HG03103 (cell line): ENCODE measurements around the gene FIG4.
"Not testable (repeated sequence)": the region's sequence is repeated elsewhere in the genome, so short reads cannot be mapped to it uniquely, and the experiment has no call there.

Experiments used
- ATAC-seq: cut with Tn5 transposase; IDR thresholded peaks from one replicate; pipeline ENCODE4 v1.9.1; 2021; ENCODE audit warnings: low read depth; ENCODE audit not compliant: unreplicated experiment

FIG4 gene

DNA sequence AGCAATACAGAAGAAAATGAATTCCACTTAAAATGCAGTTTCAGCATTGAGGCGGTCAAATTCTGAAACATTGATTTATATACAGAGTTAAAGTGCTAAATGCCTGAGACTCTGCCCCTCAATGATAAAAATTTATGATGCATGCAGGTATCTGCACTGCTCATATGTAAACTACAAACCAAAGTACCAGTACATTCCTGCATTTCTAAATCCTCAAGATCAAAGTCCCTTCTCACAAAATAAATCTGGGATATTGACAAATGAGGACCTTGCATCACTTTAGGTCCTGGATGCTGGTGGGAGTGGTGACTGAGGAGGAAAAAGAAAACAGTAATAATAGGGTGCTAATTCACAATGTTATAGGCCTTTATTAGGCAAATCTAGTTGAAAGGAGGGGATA is 101.9 kb downstream of the FIG4 start:
- ATAC-seq = no peak

DNA sequence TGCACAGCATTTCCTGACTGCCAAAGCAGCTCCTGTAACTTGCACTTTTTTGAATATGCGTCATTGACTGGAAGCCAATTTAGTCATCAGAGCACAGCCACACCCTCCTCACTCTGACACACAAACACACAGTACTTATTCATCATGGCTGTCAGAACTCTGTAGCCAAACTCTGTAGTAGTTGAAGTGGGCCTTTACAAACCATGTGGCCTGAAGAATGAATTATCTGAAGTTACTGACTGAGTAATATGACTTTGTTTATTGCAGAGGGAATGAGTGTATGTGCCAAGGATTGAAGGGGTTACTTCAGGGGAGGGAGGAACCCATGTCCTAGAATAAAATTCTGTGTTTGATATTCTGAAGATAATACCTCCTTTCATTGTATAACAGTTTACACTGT is 102.7 kb downstream of the FIG4 start:
- no peak for ATAC-seq

DNA sequence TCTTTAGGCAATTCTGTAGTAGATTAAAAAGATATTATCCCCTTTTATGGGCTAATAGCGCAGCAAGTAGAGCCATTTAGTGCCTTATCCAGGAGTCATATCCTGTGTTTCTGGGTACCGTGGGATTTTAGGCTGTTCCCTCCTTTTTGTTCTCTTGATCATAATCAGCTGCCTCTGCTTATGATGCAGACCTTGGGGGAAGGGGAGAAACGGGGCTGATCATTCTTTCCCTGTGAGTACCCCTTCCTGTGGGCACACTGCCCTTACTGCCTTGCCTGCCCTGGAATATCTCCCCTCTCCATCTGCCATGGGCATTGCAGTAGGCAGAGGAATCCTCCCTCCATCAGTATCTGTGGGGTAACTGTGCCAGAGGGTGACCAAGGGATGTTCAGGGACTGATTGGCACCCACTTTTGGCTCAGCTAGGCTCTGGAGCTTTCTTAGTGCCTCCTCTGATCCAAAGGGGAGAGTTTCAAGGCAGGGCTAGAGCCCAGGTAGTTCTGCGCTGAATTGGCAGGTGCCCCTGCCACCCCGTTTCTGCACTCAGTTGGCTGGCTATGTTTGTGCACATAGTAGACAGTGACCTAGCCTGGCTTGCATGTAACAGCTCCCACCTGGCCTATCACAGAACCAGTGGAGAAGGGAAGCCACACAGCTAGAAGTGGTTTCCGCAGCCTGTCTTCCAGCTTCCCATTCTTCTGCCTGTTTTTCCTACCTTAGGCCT is 103.3 kb downstream of the FIG4 start:
- ATAC-seq = no peak

DNA sequence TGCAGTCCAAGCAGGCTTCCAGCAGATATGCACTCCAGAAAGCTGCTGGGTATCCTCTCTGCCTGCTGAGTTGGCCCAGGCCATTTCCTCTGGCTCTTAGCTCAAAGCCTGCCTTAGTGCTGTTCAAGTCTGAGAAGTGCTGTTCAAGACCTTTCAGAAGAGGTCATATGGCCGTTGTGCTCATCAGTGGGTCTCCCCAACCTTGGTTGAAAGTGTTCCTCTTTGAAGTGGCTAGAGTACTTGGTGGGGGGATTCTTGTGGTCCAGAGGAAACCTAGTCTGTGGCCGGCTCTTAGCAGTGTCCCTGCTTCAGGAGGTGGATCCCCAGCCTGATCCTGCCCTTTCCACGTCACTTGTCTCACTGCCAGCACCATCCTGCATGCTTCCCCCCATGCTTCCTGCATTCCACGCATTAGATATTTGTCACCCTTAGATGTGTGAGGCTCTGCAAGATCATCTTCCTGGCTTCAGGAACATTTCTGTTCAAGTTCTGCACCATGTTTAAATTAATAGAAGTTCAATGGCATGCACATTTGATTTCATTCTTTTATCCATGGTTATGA is 105.0 kb downstream of the FIG4 start:
- ATAC-seq = no peak

DNA sequence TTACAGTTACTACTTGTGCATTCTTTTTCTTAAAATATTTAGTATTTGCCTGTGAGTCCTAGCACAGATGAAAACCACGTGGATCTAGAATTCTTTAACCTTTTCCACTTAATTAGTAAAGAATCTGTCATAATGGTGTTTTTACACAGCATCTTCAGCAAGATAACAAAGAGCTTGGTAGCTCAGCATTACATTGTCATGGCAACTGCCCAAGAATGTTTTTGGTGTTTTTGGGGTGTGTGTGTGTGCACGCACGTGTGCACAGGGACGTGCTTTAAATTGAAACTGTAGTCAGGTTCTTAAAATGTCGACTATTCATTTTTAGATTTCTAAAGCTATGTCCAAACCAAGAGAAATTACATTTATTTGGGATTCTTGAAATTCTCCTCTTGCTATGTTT is 108.0 kb downstream of the FIG4 start:
- no peak for ATAC-seq

DNA sequence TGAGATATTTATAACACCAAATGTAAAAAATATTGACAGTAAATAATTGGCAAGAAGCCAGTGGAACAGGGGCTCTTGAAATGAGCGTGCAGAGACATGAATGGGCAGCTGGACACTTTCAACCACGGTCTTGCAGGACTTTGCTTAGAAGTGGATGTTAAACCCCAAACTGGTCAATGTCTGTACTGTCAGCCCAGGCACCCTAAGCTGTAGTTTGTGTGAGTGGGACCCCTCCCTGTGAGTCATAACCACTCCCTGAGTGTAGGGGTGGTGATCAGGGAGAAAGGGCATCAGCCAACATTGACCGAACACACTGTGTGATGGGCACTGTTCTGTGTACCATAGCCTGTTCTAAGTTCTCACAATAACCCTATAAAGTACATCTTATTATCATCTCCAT is 108.6 kb downstream of the FIG4 start:
- no peak for ATAC-seq

DNA sequence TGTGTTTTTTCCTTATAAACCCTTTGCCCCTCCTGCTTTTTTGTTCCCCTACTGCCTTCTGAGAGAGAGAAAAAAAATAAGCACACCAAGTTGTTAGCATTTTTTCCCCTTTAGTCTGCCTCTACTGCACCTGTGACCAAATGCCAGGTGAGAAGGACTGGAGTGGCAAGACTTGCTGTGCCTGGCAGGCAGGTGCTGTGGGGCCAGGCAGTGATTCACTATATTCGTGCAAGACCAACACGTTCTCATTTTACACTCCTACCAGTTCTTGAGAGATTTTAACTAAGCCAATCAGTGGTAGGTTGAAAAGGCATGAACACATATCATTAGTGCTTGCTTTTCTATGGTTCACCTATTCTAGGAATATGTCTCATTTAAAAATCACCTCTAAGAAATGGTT is 109.7 kb downstream of the FIG4 start:
- no peak for ATAC-seq

DNA sequence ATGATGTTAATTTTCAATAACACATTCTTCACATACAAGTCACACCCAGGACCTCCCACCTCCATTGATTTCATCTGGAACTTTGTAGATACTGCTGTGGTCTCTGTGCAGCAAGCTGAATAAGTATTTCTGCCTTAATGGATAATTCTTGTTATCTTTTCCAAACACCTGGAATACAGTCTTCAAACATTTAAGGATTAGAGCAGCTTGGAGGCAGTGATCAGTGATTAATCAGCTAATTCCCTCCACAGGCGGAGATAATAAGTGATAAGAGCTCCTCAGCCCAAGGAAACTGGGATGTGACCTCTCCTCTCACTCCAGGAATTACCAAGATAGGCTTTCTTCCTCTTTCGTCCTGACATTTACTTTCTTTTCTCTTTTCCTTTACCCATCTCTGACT is 110.7 kb downstream of the FIG4 start:
- ATAC-seq = no peak

DNA sequence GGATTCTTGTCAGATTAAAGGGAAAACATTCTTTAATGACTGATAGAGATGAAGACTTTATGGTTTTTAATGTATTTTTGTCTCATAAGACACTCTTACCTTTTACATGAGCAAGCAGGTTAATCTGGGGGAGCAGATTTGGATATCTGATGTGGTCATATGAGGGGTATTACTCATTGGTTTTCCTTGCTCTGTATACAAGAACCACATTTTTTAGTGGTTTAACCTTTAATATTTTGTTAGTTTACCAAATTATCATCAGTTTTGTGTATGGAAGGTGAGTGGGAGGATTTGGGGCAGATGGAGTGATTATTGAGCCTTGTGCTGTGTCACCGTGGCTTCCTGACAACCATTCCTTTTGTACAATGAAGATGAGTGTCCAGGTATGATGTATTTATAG is 112.9 kb downstream of the FIG4 start:
- ATAC-seq = no peak

DNA sequence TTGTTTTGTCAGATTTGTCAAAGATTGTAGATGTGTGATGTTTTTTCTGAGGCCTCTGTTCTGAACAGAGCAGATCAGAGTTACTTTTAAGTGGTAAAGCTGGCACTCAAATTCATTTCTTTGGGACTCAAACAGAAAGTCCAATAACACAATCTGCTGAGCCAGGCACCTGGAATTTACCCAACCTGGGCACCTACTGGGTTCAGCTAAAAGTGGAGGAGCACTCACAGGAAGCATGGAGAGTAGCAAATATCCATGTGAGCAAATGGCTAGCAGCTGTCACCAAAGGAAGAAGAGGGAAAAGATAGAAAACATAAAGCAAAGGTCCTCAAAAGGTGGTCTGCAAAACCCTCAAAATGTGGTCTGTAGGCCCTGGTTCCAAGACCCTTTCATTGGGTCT is 116.8 kb downstream of the FIG4 start:
- no peak for ATAC-seq

DNA sequence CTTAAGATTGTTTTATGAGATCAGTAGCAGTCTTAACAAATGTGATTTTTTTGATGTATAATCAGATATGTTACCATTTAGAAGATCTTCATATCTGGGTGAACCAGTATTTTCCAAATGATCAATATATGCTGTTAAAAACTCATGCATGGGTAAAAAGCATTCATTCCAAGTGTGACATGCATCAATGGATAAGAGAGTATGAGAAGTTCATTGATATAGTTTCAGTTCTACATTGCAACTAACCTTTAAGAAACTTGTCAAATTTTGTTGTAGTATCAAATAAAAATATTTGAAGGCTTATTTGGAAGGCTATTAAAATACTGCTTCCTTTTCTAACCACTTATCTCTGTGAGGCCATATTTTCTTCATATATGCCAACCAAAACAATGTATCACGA is 117.7 kb downstream of the FIG4 start:
- ATAC-seq = no peak

DNA sequence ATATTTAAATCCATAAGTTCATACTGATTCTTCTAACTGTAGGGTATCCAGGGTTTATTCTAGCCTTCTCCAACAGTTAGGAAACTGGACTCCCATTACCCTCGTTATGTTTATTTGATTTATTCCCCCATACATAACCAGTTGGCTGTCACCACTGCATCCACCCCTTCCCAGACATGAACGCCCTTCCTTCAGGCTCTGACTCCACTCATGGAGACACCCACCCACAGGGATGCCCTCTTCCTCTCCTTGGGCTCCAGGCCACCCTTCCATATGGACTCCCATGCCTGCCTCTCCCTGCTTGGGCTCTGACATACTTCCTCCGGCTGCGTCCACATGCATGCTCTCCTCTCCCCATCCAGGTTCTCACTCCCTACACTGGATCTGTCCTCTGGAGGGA is 124.0 kb downstream of the FIG4 start:
- ATAC-seq = no peak

DNA sequence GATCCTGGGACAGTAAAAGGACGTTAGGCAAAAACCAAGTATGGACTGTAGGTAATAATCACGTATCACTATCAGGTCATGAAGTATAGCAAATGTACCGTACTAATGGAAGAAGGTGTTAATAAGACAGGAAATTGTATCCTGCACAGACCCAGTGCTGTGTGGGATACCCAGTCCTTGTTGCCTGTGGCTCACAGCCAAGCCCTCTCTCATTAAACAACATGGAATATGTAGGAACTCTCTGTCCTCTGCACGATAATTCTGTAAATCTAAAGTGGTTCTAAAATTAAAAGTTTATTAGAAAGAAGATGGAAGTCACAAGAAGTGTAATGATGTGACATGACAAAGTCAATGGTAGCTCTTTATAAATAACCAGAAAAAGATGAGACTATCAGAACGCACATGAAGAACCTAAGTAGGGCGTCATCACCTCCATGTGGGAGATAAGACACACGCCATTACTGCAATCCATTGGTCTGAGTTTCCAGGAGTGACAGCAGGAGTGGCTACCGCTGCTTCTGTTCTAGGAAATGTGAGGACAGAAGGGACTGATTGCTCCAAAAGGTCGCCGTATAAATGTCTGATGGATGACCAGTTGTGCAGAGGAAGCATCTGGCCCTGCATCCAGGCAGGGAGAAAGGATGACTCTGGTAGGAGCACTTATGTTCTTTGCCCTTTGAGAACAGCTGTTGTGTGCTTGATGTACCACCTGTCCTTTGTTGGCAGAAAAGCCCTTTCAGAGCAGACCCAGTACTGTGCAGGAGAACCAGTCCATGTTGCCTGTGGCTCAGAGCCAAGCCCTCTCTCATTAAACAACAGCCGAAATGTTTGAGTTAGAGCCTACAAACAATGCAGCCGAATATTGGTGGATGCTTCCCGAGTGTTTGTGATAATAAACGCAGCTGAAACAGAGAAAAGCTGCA is 125.6 kb downstream of the FIG4 start:
- ATAC-seq = no peak

DNA sequence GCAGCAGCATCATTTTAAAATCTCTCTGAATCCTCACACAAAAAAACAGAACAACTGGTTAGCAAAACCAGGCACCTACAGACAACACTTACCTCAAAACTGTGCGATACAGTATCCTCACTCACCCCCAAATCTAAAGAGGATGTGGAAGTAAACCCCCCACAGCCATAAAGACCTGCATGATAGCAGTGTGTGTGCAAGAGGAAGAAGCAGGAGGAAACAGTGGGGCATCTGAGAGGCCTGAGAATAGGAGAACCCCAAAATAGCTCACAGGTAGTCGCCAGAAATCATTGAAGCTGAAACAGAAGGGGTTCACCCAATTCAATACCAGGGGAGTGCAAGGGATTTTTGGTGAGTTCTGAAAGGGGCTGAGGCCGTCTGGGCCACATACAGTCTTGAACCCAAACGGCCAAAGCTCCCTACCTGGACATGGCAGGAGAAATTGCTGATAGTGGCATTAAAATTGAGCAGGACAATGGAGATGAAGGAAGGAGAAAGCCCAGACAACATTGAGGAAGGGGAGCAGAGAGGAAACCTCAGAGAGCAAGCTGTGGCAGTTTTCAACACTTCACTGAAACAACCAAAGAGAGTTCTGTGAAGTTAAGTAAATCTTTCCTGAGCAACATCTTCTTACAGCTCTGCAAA is 129.7 kb downstream of the FIG4 start:
- ATAC-seq = peak; percentile 72

DNA sequence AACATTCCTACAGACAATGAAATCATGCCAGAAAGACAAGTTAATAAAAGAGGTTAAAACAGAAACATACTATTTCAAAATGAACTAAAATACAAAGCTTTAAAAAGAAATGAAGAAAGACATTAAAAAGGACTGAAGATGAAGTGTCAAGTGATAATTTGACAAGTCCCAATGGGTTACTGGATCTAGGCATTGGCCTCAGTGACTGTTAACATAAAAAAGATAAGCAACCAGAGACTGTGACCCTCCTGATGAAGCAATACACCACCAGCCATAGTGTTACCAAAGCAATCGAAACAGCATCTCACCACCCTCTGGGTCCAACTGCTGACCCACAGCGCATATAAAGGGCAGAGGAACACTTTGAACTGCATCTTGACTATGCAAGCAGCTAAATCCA is 130.3 kb downstream of the FIG4 start:
- no peak for ATAC-seq

DNA sequence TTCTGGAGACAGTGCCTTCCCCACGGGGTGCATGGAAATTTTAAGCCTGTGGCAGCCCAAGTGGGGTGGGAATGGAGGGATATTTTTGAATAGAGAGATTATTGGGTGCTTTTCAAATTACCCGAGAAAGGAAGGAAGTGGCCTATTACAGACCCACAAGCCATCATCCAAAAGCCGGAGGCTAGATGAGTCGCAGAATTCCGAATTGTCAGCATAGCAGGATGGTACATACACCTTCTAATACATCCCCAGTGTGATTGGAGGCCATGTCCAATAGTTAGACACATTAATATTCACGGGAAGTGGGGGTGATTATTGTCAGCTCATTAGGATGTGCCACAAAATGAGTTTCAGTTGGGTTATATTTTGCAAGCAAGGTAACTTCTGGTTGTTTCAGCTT is 133.0 kb downstream of the FIG4 start:
- no peak for ATAC-seq

DNA sequence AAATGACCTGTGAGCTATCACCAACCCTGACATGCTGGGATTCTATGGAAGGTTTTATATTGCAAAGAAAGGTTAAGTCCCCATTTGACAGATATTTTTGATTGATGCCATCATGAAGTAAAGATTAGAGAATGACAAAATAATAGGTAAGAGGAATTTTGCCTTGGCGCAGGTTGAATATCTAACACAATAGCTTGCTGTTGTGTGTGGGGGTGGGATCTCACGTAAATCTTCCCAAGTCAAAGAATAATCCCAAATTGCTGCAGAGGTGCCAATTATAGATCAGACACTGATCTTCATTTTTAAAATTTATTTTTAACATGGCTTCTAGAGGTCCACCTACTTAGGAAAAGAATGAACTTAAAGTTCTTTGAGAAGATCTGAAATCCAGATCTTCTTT is 135.5 kb downstream of the FIG4 start:
- ATAC-seq = no peak

DNA sequence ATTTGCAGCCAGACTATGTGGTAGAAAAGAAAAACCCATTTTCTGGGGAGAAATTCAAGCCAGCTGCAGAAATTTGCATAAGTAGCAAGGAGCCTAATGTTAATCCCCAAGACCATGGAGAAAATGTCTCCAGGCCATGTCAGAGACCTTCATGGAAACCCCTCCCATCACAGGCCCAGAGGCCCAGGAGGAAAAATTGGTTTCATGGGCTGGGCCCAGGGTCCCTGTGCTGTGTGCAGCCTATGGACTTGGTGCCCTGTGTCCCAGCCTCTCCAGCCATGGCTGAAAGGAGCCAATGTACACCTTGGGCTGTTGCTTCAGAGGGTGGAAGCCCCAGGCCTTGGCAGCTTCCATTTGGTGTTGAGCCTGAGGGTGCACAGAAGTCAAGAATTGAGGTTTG is 140.3 kb downstream of the FIG4 start:
- ATAC-seq = not testable (repeated sequence)

DNA sequence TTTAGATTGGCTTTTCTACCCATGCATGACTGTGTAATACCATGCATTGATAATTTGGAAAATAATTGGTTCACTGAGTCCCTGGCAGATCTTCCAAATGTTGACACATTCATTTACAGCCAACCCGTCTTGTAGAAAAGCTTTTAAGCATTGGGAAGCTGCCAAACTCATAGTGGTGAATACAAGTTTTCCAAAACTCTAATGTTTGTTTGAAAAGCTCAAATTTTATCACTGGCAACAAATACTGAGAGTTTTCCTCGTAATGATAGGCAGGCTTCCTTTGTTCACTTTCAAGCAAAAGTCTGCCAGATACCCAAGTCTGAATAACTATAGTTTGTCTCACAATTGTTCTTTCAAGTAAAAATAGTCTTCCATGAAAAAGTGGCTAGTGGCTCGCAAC is 143.0 kb downstream of the FIG4 start:
- no peak for ATAC-seq

DNA sequence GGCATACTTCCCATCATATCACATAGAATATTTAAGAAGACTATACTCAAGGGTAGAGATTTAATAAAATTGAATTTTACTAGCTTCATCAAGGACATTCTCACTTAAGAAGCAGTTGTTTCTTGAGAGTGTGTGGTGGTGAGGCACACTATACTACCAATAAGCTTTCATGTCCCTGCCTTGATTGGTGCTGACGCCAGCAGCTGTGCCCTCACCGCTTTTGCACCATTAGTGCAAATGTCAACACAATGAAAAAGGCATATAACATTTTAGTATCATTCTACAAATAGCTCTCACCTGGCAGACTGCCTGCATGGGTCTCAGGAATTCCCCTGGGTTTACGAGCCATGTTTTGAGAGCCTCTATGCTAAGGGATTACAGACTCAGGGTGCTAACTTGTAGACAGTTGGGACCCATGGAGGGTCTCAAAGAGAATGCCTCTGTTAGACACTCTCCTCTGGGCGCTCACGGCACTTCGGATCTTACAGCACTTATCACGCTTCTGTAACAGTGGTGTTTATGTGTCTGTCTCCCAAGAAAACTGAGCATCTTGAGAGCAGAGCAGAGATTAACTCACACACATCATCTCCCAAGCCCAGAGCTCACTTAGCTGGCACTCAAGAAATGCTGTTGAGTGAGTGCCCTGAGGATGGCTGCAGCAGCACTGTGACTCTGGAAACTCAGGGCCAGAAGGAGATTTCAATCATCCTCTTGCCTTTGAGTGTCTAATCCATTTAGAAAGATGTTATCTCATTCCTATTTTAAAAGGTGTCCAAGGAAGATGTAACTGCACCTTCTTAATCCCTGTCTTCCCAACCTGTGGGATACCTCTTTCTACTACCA is 143.7 kb downstream of the FIG4 start:
- no peak for ATAC-seq
